Stimulated activated naive CD8-positive, alpha-beta T cell treated with anti-CD3 and anti-CD28 coated beads, Interleukin-15, amount 100 ng/mL, for 72 hours (primary cell): Measurements from ENCODE around the gene PHACTR1.

Experiments
- ATAC-seq: fragments of 150-1000 bp; cut with Tn5 transposase; 2 replicates; pipeline ENCODE4 v1.10.0; 2021; ENCODE audit warnings: mild to moderate bottlenecking, moderate library complexity
- DNase-seq, 2 donors: peaks; one replicate each; pipeline ENCODE4 v3.0.0; 2021 to 2022
- H3K27ac Mint-ChIP-seq, 2 donors: one replicate each; pipeline ENCODE4 v1.8.0; 2022; ENCODE audit warnings: mild to moderate bottlenecking in 2 of 2, mixed read lengths in 2 of 2, moderate library complexity in 2 of 2
- H3K27me3 Mint-ChIP-seq: one replicate; pipeline ENCODE4 v1.8.0; 2022; ENCODE audit warnings: mixed read lengths
- H3K4me1 Mint-ChIP-seq: one replicate; pipeline ENCODE4 v1.8.0; 2022; ENCODE audit warnings: mild to moderate bottlenecking, mixed read lengths
- H3K4me3 Mint-ChIP-seq, 2 donors: one replicate each; pipeline ENCODE4 v1.8.0; 2022; ENCODE audit warnings: mild to moderate bottlenecking in 2 of 2, mixed read lengths in 2 of 2, moderate library complexity in 1 of 2
- H3K9me3 Mint-ChIP-seq, 2 donors: one replicate each; pipeline ENCODE4 v1.8.0; 2022; ENCODE audit warnings: mixed read lengths in 2 of 2

PHACTR1 gene

GRCh38 chr6:13035606-13036005 is 319.0 kb downstream of the PHACTR1 start:
- no peak for DNase-seq
- H3K4me1 Mint-ChIP-seq, result no peaks in the 10 kb centered on the region

GRCh38 chr6:13038315-13038714 is 321.7 kb downstream of the PHACTR1 start:
- no peak for ATAC-seq
- H3K27ac Mint-ChIP-seq, result no peak overlapping the region
- no peak for DNase-seq
- H3K4me1 Mint-ChIP-seq, result peaks cover 6% of the 10 kb centered on the region
- no peaks in the 10 kb centered on the region for H3K9me3 Mint-ChIP-seq
- no peaks in the 10 kb centered on the region for H3K27me3 Mint-ChIP-seq
- no peak overlapping the region for H3K4me3 Mint-ChIP-seq

More at GRCh38 chr6:13035606-13036005, 319.0 kb downstream of the PHACTR1 start:
- Mint-ChIP-seq H3K27me3 (no peaks in the 10 kb centered on the region), H3K4me3 (no peak overlapping the region), H3K9me3 (no peaks in the 10 kb centered on the region), H3K27ac (no peak overlapping the region)
- ATAC-seq, result no peak

- no peak overlapping the region for H3K4me3 Mint-ChIP-seq
- peaks cover 6% of the 10 kb centered on the region for H3K4me1 Mint-ChIP-seq
- no peak overlapping the region for H3K27ac Mint-ChIP-seq
- no peak for ATAC-seq
- no peak for DNase-seq
- H3K27me3 Mint-ChIP-seq, result no peaks in the 10 kb centered on the region
- no peaks in the 10 kb centered on the region for H3K9me3 Mint-ChIP-seq
These were observed 322.2 kb downstream of the PHACTR1 start for GRCh38 chr6:13038741-13039190.

GRCh38 chr6:13044390-13044789 is 327.8 kb downstream of the PHACTR1 start:
- no peak for DNase-seq
- peaks cover 6% of the 10 kb centered on the region for H3K4me1 Mint-ChIP-seq

GRCh38 chr6:13044896-13045295 is 328.3 kb downstream of the PHACTR1 start:
- DNase-seq (no peak), ATAC-seq (no peak)
- Mint-ChIP-seq H3K4me3 (no peak overlapping the region), H3K9me3 (no peaks in the 10 kb centered on the region), H3K4me1 (peaks cover 6% of the 10 kb centered on the region), H3K27ac (no peak overlapping the region), H3K27me3 (peaks cover 9% of the 10 kb centered on the region)

More at GRCh38 chr6:13044390-13044789, 327.8 kb downstream of the PHACTR1 start:
- H3K27me3 Mint-ChIP-seq, result peaks cover 9% of the 10 kb centered on the region
- no peak overlapping the region for H3K27ac Mint-ChIP-seq
- no peak overlapping the region for H3K4me3 Mint-ChIP-seq
- ATAC-seq, result no peak
- H3K9me3 Mint-ChIP-seq, result no peaks in the 10 kb centered on the region

- peaks cover 6% of the 10 kb centered on the region for H3K4me1 Mint-ChIP-seq
- peaks cover 12% of the 10 kb centered on the region for H3K27me3 Mint-ChIP-seq
- H3K27ac Mint-ChIP-seq, result no peak overlapping the region
- no peak overlapping the region for H3K4me3 Mint-ChIP-seq
- no peak for ATAC-seq
- no peak for DNase-seq
- no peaks in the 10 kb centered on the region for H3K9me3 Mint-ChIP-seq
These were observed 329.1 kb downstream of the PHACTR1 start for GRCh38 chr6:13045676-13046075.

- no peak for ATAC-seq
- H3K27ac Mint-ChIP-seq, result no peak overlapping the region
- no peaks in the 10 kb centered on the region for H3K9me3 Mint-ChIP-seq
- no peak overlapping the region for H3K4me3 Mint-ChIP-seq
- DNase-seq, result no peak
- H3K27me3 Mint-ChIP-seq, result peaks cover 16% of the 10 kb centered on the region
- H3K4me1 Mint-ChIP-seq, result peaks cover 6% of the 10 kb centered on the region
These were observed 329.5 kb downstream of the PHACTR1 start for GRCh38 chr6:13046084-13046483.

- H3K27ac Mint-ChIP-seq, result no peak overlapping the region
- H3K9me3 Mint-ChIP-seq, result no peaks in the 10 kb centered on the region
- peaks cover under 1% of the 10 kb centered on the region for H3K4me1 Mint-ChIP-seq
- peaks cover 28% of the 10 kb centered on the region for H3K27me3 Mint-ChIP-seq
- no peak for ATAC-seq
- no peak for DNase-seq
- no peak overlapping the region for H3K4me3 Mint-ChIP-seq
These were observed 331.5 kb downstream of the PHACTR1 start for GRCh38 chr6:13048113-13048512.

- Mint-ChIP-seq H3K4me1 (no peaks in the 10 kb centered on the region), H3K27me3 (peaks cover 32% of the 10 kb centered on the region), H3K4me3 (no peak overlapping the region), H3K27ac (no peak overlapping the region), H3K9me3 (no peaks in the 10 kb centered on the region)
- DNase-seq (no peak), ATAC-seq (no peak)
These were observed 333.2 kb downstream of the PHACTR1 start for GRCh38 chr6:13049666-13050254.

- peaks cover 34% of the 10 kb centered on the region for H3K27me3 Mint-ChIP-seq
- no peak for DNase-seq
- no peak overlapping the region for H3K27ac Mint-ChIP-seq
- H3K4me3 Mint-ChIP-seq, result no peak overlapping the region
- no peak for ATAC-seq
- no peaks in the 10 kb centered on the region for H3K4me1 Mint-ChIP-seq
- no peaks in the 10 kb centered on the region for H3K9me3 Mint-ChIP-seq
These were observed 336.5 kb downstream of the PHACTR1 start for GRCh38 chr6:13053006-13053461.

- H3K4me1 Mint-ChIP-seq, result no peaks in the 10 kb centered on the region
- H3K9me3 Mint-ChIP-seq, result no peaks in the 10 kb centered on the region
- H3K4me3 Mint-ChIP-seq, result no peak overlapping the region
These were observed 341.5 kb downstream of the PHACTR1 start for GRCh38 chr6:13058051-13058450.

GRCh38 chr6:13059026-13059425 is 342.5 kb downstream of the PHACTR1 start:
- Mint-ChIP-seq H3K27ac (no peak overlapping the region), H3K4me1 (no peaks in the 10 kb centered on the region), H3K9me3 (no peaks in the 10 kb centered on the region), H3K27me3 (peaks cover 8% of the 10 kb centered on the region), H3K4me3 (no peak overlapping the region)
- ATAC-seq, result no peak
- no peak for DNase-seq

More at GRCh38 chr6:13058051-13058450, 341.5 kb downstream of the PHACTR1 start:
- no peak overlapping the region for H3K27ac Mint-ChIP-seq
- ATAC-seq (no peak), DNase-seq (no peak)
- H3K27me3 Mint-ChIP-seq, result peaks cover 14% of the 10 kb centered on the region

GRCh38 chr6:13063300-13063918 is 346.8 kb downstream of the PHACTR1 start:
- Mint-ChIP-seq H3K9me3 (no peaks in the 10 kb centered on the region), H3K27ac (no peak overlapping the region), H3K4me1 (no peaks in the 10 kb centered on the region), H3K27me3 (no peaks in the 10 kb centered on the region), H3K4me3 (no peak overlapping the region)
- DNase-seq, result no peak
- ATAC-seq, result no peak

GRCh38 chr6:13065581-13065980 is 349.0 kb downstream of the PHACTR1 start:
- Mint-ChIP-seq H3K27ac (no peak overlapping the region), H3K4me3 (no peak overlapping the region), H3K27me3 (no peaks in the 10 kb centered on the region), H3K9me3 (no peaks in the 10 kb centered on the region), H3K4me1 (no peaks in the 10 kb centered on the region)
- DNase-seq (no peak), ATAC-seq (no peak)

GRCh38 chr6:13066050-13066449 is 349.5 kb downstream of the PHACTR1 start:
- DNase-seq (no peak), ATAC-seq (no peak)
- H3K9me3 Mint-ChIP-seq, result no peaks in the 10 kb centered on the region
- H3K4me3 Mint-ChIP-seq, result no peak overlapping the region
- H3K4me1 Mint-ChIP-seq, result no peaks in the 10 kb centered on the region
- no peak overlapping the region for H3K27ac Mint-ChIP-seq
- no peaks in the 10 kb centered on the region for H3K27me3 Mint-ChIP-seq

- Mint-ChIP-seq H3K27me3 (no peaks in the 10 kb centered on the region), H3K9me3 (no peaks in the 10 kb centered on the region), H3K27ac (no peak overlapping the region), H3K4me3 (no peak overlapping the region), H3K4me1 (no peaks in the 10 kb centered on the region)
- no peak for ATAC-seq
- no peak for DNase-seq
These were observed 350.3 kb downstream of the PHACTR1 start for GRCh38 chr6:13066820-13067219.
